GM23338 (cell line): ENCODE measurements around the gene USP6. TPM values are rescaled to one million over a fixed set of nuclear protein-coding genes. Genes with fewer than 3 reads are reported as not detected.

Experiments used
- ATAC-seq: fragments of 200-7000 bp; cut with Tn5 transposase; 3 replicates; pipeline ENCODE4 v1.9.1; 2020
- DNase-seq: peaks from one replicate; pipeline ENCODE4 v3.0.0-alpha.2; 2015; ENCODE audit warnings: low spot score
- H2AFZ ChIP-seq: fragments of 200-600 bp; sonication (generic); 2 replicates; pipeline ENCODE4 v1.8.0; 2016; ENCODE audit warnings: antibody characterized with exemption, mild to moderate bottlenecking, moderate library complexity
- H3F3A ChIP-seq: fragments of 200-600 bp; sonication (generic); replicated peaks from 2 replicates; pipeline ENCODE4 v1.8.0; 2017; ENCODE audit warnings: antibody characterized with exemption, mixed run types, low read depth
- H3K27ac ChIP-seq: fragments of 200-600 bp; sonication (generic); 2 replicates; pipeline ENCODE4 v1.6.1; 2016; ENCODE audit warnings: low read depth
- H3K27me3 ChIP-seq: fragments of 200-600 bp; sonication (generic); 2 replicates; pipeline ENCODE4 v1.8.0; 2016; ENCODE audit warnings: mild to moderate bottlenecking, mixed run types, moderate library complexity; ENCODE audit not compliant: insufficient read depth
- H3K36me3 ChIP-seq: fragments of 200-600 bp; sonication (generic); 2 replicates; pipeline ENCODE4 v1.8.0; 2016; ENCODE audit warnings: mild to moderate bottlenecking; ENCODE audit not compliant: insufficient read depth
- H3K4me1 ChIP-seq: fragments of 200-600 bp; sonication (generic); 2 replicates; pipeline ENCODE4 v1.8.0; 2016; ENCODE audit warnings: mild to moderate bottlenecking, moderate library complexity; ENCODE audit not compliant: insufficient read depth
- H3K4me2 ChIP-seq: fragments of 200-600 bp; sonication (generic); 2 replicates; pipeline ENCODE4 v1.7.1; 2017; ENCODE audit warnings: mixed run types
- H3K4me3 ChIP-seq: fragments of 200-600 bp; sonication (generic); 2 replicates; pipeline ENCODE4 v1.6.1; 2016; ENCODE audit warnings: mixed run types
- H3K79me2 ChIP-seq: fragments of 200-600 bp; sonication (generic); replicated peaks from 2 replicates; pipeline ENCODE4 v1.8.0; 2017; ENCODE audit warnings: mild to moderate bottlenecking; ENCODE audit not compliant: insufficient read depth
- H3K9me2 ChIP-seq: fragments of 200-600 bp; sonication (generic); 2 replicates; pipeline ENCODE4 v1.8.0; 2017; ENCODE audit not compliant: insufficient read depth
- H4K20me1 ChIP-seq: fragments of 200-600 bp; sonication (generic); replicated peaks from 2 replicates; pipeline ENCODE4 v1.8.0; 2017; ENCODE audit warnings: mild to moderate bottlenecking; ENCODE audit not compliant: insufficient read depth
- H3K27ac Mint-ChIP-seq: 2 replicates; pipeline ENCODE4 v1.8.0; 2020; ENCODE audit warnings: inconsistent platforms, mild to moderate bottlenecking, moderate library complexity, mixed read lengths
- H3K27me3 Mint-ChIP-seq: 3 replicates; pipeline ENCODE4 v1.8.0; 2022; ENCODE audit warnings: low read depth, mild to moderate bottlenecking, moderate library complexity, mixed read lengths, inconsistent platforms; ENCODE audit not compliant: insufficient read depth, poor library complexity
- H3K36me3 Mint-ChIP-seq: 3 replicates; pipeline ENCODE4 v1.8.0; 2021; ENCODE audit warnings: low read depth, mild to moderate bottlenecking, inconsistent platforms, moderate library complexity, mixed read lengths
- H3K4me1 Mint-ChIP-seq: 3 replicates; pipeline ENCODE4 v1.8.0; 2020; ENCODE audit warnings: mild to moderate bottlenecking, inconsistent platforms, mixed read lengths
- H3K4me3 Mint-ChIP-seq: 3 replicates; pipeline ENCODE4 v1.8.0; 2021; ENCODE audit warnings: moderate library complexity, mild to moderate bottlenecking, inconsistent platforms, mixed read lengths
- H3K9me3 Mint-ChIP-seq: 3 replicates; pipeline ENCODE4 v1.8.0; 2020; ENCODE audit warnings: moderate library complexity, mild to moderate bottlenecking, inconsistent platforms, mixed read lengths
- EZH2 ChIP-seq: fragments of 200-600 bp; sonication (generic); IDR thresholded peaks from one replicate; pipeline ENCODE4 v1.8.0; 2017; ENCODE audit warnings: antibody characterized with exemption, mild to moderate bottlenecking, low read depth; ENCODE audit not compliant: unreplicated experiment
- EZH2phosphoT487 ChIP-seq: fragments of 200-600 bp; sonication (generic); IDR thresholded peaks from one replicate; pipeline ENCODE4 v1.8.1; 2018; ENCODE audit warnings: antibody characterized with exemption; ENCODE audit not compliant: unreplicated experiment
- JUNB ChIP-seq: IDR thresholded peaks from one replicate; pipeline ENCODE4 v1.6.1; 2016; ENCODE audit warnings: antibody characterized with exemption; ENCODE audit not compliant: unreplicated experiment
- NANOG ChIP-seq: IDR thresholded peaks from 2 replicates; pipeline ENCODE4 v1.6.1; 2016; ENCODE audit warnings: antibody characterized with exemption, borderline replicate concordance
- POLR2AphosphoS5 ChIP-seq: IDR thresholded peaks from 2 replicates; pipeline ENCODE4 v1.6.1; 2016; ENCODE audit warnings: antibody characterized with exemption, low read depth
- ZNF114 ChIP-seq: fragments of 250-450 bp; sonication (Bioruptor Pico); IDR thresholded peaks from 2 replicates; pipeline ENCODE4 v1.5.0; 2020; ENCODE audit warnings: mild to moderate bottlenecking, moderate library complexity
- ZNF331 ChIP-seq: fragments of 250-450 bp; sonication (Bioruptor Pico); IDR thresholded peaks from 2 replicates; pipeline ENCODE4 v1.5.0; 2020; ENCODE audit warnings: low read depth, mild to moderate bottlenecking, moderate library complexity
- polyA plus RNA-seq: library from polyadenylated mRNA; unstranded; fragments of >200 nt; fragmentation: Nextera tagmentation; extraction: Ambion mirVana; gene quantifications from 2 replicates; pipeline ENCODE4 v1.2.1, GENCODE V29; 2016
- total RNA-seq: library from RNA; depleted of rRNA; stranded (reverse); fragments of >200 nt; shearing (Covaris generic); gene quantifications from 2 replicates; pipeline ENCODE4 v1.2.3, GENCODE V29; 2014
- TF ChIP-seq, protein P1 (sequence below), 2 experiments: fragments of 200-600 bp in 1 of 2; sonication (generic) in 1 of 2; conservative IDR thresholded peaks; 2 replicates each; pipeline versions ENCODE4 v1.5.1 to v1.6.1; 2016 to 2017; ENCODE audit warnings: antibody characterized with exemption in 2 of 2, low read depth in 2 of 2, mild to moderate bottlenecking in 2 of 2, moderate library complexity in 1 of 2

The USP6 gene
- total and polyA plus RNA-seq, 2 experiments from 2014 or later = 0.94 to 1.3 TPM

DNA sequence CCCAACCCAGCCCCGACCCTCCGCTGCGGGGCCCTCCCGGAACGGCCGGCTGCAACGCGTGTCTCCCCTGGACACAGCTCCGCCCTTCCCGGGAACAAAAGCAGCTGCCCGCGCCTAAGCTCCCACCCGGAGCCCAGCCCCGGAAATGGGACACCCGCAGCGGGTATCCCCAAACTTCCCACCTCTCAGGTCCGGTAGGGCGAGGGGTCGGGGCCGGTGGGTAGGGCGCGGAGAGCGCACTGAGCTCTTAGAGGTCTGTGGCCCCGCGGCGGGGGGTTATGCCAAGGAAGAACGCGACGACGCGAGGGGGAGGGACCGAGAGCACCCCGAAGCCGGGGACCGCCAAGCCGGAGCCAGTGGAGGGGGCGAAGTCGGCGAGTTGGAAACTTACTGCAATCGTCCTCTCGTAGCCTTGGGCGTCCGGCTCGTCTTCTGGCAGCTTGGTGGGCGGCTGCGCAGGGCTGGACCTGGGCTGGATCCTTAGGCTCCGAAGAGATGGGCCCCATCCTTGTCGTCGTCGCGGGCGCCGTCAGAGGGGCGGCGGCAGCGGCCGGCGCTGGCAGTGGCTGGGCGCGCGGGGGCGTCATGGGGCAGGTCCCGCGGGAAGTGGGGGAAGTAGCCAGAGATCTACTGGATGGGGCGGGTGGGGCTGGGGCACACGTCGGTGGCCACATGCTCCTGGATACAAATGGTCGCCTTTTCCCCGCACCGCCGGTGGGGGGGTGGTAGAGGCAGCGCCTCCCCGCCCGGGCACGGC, 6.9 kb downstream of the USP6 start:
- Mint-ChIP-seq H3K36me3 (peaks cover 24% of the 10 kb centered on the region), H3K4me3 (peak overlapping the region; percentile 72), H3K4me1 (peaks cover 8% of the 10 kb centered on the region; the same call in 1 of the 3 replicates), H3K27me3 (peaks cover 23% of the 10 kb centered on the region), H3K9me3 (peaks cover 12% of the 10 kb centered on the region), H3K27ac (no peak overlapping the region)
- Histone ChIP-seq H3K4me1 (no peaks in the 10 kb centered on the region), H3K4me3 (peak overlapping the region; percentile 72), H3F3A (no peaks in the 10 kb centered on the region), H4K20me1 (no peaks in the 10 kb centered on the region), H3K9me2 (no peaks in the 10 kb centered on the region), H3K27me3 (peaks cover 22% of the 10 kb centered on the region), H3K4me2 (peak overlapping the region; percentile 83), H3K36me3 (no peaks in the 10 kb centered on the region), H2AFZ (0 out of 2 replicates have a peak overlapping the region, but pooled peaks have one; percentile 69), H3K27ac (no peak overlapping the region), H3K79me2 (no peaks in the 10 kb centered on the region)
- DNase-seq = peak; percentile 67
- TF ChIP-seq, protein P1, sequence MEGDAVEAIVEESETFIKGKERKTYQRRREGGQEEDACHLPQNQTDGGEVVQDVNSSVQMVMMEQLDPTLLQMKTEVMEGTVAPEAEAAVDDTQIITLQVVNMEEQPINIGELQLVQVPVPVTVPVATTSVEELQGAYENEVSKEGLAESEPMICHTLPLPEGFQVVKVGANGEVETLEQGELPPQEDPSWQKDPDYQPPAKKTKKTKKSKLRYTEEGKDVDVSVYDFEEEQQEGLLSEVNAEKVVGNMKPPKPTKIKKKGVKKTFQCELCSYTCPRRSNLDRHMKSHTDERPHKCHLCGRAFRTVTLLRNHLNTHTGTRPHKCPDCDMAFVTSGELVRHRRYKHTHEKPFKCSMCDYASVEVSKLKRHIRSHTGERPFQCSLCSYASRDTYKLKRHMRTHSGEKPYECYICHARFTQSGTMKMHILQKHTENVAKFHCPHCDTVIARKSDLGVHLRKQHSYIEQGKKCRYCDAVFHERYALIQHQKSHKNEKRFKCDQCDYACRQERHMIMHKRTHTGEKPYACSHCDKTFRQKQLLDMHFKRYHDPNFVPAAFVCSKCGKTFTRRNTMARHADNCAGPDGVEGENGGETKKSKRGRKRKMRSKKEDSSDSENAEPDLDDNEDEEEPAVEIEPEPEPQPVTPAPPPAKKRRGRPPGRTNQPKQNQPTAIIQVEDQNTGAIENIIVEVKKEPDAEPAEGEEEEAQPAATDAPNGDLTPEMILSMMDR (conservative IDR thresholded peaks at IDR 0.05; ENCODE audit: low read depth in 2 of 2) = peak in 1 of 2 experiments; percentile 23; a peak in 1 of 4 replicates
- peak; percentile 52 for TF ChIP-seq POLR2AphosphoS5
- peak; percentile 45 for TF ChIP-seq EZH2
- no peak for TF ChIP-seq EZH2phosphoT487
- ATAC-seq = peak; percentile 81

DNA sequence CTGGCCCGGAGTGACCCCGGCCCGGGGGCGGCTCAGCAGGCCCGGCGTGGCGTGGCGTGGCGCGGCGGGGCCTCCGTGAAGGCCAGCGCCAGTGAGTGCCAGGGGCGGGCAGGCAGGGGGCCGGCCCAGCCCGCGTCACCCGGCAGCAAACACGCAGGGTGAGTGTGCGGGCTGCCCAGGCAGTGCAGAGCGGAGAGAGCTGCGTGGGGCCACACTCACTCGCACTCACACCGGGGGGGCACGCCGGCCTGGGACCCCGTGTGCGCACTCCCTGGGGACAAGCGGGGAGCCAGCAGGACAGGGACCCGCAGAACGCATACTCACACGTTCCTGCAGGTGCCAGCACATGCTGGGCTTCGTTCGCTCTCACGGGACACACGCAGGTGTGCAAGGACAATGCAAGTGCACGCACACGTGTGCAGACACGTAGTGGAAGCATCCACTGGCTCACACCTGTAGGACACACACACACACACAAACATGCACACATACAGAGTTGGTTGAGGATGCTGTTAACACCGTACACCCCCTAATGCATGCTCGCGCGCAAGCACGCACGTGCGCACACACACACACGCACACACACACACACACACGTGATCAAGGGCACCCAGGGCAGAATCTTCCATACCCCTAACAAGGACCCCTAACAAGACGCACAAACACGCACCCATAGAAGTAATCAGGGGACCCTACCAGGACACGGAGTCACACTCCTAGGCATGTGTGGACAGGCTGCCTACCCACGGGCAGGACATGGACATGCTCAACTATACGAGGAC, 7.7 kb downstream of the USP6 start:
- Histone ChIP-seq H3K27ac (no peak overlapping the region), H3K79me2 (no peaks in the 10 kb centered on the region), H4K20me1 (no peaks in the 10 kb centered on the region), H3F3A (no peaks in the 10 kb centered on the region), H3K36me3 (no peaks in the 10 kb centered on the region), H3K4me3 (peak overlapping the region; percentile 72), H3K27me3 (peaks cover 22% of the 10 kb centered on the region), H3K4me1 (no peaks in the 10 kb centered on the region), H2AFZ (no peak overlapping the region), H3K4me2 (peak overlapping the region; percentile 83), H3K9me2 (no peaks in the 10 kb centered on the region)
- H3K9me3 Mint-ChIP-seq = peaks cover 6% of the 10 kb centered on the region
- peak overlapping the region; percentile 46; the same call in 2 of the 3 replicates for H3K4me3 Mint-ChIP-seq
- ATAC-seq (no peak; the same call in 2 of the 3 replicates), DNase-seq (no peak)
- no peak overlapping the region for H3K27ac Mint-ChIP-seq
- H3K36me3 Mint-ChIP-seq = peaks cover 18% of the 10 kb centered on the region
- H3K27me3 Mint-ChIP-seq = peaks cover 23% of the 10 kb centered on the region
- peaks cover 8% of the 10 kb centered on the region; the same call in 1 of the 3 replicates for H3K4me1 Mint-ChIP-seq
- TF ChIP-seq ZNF114 (CRISPR knock-in tag) (no peak), NANOG (no peak), EZH2phosphoT487 (no peak), ZNF331 (no peak), EZH2 (no peak), POLR2AphosphoS5 (no peak), JUNB (no peak)
- TF ChIP-seq, protein P1 (conservative IDR thresholded peaks at IDR 0.05; ENCODE audit: low read depth in 2 of 2) = no peak
